Measurements from ENCODE around the gene SH3RF2. TPM values are rescaled to one million over a fixed set of nuclear protein-coding genes. Genes with fewer than 3 reads are reported as not detected.
A peak's percentile ranks its signal among the peaks of the same experiment; 100 is the strongest.

Gene SH3RF2
- total RNA-seq, 4 donors from 2014 or later = 0.26 to 4.1 (median 1.8) TPM

DNA sequence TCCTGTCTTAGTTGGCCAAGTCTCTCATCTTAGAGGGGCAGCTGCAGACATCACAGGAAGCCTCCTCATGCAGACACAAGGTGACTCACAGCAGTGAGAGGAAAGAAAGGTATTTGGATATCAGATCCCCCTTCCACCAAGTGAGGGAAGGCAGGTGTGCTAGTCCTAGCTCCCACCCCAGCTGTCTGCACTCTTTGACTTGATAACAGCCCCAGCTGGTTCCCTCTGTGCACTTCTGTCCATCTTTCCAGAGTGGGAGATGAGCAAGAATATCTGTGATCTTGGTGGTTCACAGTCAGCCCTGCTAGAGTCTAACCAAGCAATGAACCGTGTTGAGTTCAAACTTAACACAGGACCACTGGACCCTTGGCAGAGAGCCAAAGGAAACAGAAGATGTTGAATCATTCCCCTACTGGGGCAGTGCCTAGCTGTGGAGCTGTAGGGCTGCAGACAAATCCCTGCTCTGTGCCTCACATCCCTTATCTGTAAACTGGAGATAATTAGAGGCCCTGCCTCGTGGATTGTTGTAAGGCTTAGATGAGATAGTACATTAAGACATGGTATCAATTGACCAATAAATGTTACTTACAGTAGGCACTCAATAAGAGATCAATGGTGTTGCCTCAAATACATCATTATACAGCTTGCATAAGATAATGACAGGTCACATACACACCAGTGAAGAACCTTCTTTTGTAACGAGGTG lies 39.1 kb downstream of the SH3RF2 start:
- H3K27ac ChIP-seq = no peak overlapping the region
- peak in 1 of 2 donors; percentile 13 for DNase-seq
- H3K4me3 ChIP-seq = no peak overlapping the region
- intact Hi-C loops (cut with DNase I; ENCODE audit: low total_unique reads) = no loop called here
- H3K36me3 ChIP-seq = no peaks in the 10 kb centered on the region
- H3K9me3 ChIP-seq = no peaks in the 10 kb centered on the region
- H3K4me1 ChIP-seq = no peaks in the 10 kb centered on the region
- H3K27me3 ChIP-seq = no peaks in the 10 kb centered on the region
- no peak for TF ChIP-seq POLR2A (IDR thresholded peaks at IDR 0.05)
- TF ChIP-seq, protein P1, sequence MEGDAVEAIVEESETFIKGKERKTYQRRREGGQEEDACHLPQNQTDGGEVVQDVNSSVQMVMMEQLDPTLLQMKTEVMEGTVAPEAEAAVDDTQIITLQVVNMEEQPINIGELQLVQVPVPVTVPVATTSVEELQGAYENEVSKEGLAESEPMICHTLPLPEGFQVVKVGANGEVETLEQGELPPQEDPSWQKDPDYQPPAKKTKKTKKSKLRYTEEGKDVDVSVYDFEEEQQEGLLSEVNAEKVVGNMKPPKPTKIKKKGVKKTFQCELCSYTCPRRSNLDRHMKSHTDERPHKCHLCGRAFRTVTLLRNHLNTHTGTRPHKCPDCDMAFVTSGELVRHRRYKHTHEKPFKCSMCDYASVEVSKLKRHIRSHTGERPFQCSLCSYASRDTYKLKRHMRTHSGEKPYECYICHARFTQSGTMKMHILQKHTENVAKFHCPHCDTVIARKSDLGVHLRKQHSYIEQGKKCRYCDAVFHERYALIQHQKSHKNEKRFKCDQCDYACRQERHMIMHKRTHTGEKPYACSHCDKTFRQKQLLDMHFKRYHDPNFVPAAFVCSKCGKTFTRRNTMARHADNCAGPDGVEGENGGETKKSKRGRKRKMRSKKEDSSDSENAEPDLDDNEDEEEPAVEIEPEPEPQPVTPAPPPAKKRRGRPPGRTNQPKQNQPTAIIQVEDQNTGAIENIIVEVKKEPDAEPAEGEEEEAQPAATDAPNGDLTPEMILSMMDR (IDR thresholded peaks at IDR 0.05) = no peak

DNA sequence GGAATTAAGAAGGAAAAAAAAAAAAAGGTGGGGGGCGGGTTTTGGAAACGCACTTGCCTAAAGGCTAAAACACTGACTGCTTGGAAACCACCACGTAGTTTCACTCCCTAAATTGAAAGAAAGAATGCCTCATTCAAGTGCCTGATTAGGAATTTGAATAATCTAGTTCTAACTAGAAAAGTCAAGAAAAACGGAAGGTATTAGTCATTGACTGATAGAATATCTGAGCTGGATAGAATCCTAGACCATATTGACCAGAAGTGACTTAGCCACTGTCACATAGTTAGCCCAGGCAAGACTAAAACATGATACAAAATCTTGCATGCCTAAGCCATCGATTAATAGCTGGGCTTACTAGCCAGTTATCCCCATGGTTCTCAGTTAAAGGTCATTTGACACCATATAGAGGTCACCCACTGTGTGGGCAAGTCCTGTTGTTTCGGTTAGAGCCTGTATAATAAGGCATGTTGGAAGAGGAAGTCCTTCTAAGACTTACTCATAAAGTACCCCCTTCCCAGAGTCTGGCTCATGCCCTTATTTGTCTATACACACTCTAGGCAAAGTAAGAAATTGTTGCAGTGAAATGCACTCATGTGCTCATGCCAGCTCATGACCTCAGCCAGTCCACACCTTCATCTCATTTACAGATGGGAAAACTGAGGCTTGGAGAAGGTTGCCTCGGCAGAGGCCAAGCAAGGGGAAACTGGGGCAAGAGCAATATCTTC lies 40.2 kb downstream of the SH3RF2 start:
- TF ChIP-seq, protein P1 (IDR thresholded peaks at IDR 0.05) = no peak
- no peak for TF ChIP-seq POLR2A (IDR thresholded peaks at IDR 0.05)
- H3K9me3 ChIP-seq = no peaks in the 10 kb centered on the region
- no peaks in the 10 kb centered on the region for H3K36me3 ChIP-seq
- H3K4me3 ChIP-seq = no peak overlapping the region
- intact Hi-C loops (cut with DNase I; ENCODE audit: low total_unique reads) = no loop called here
- no peak for DNase-seq
- no peak overlapping the region for H3K27ac ChIP-seq
- no peaks in the 10 kb centered on the region for H3K27me3 ChIP-seq
- H3K4me1 ChIP-seq = no peaks in the 10 kb centered on the region

DNA sequence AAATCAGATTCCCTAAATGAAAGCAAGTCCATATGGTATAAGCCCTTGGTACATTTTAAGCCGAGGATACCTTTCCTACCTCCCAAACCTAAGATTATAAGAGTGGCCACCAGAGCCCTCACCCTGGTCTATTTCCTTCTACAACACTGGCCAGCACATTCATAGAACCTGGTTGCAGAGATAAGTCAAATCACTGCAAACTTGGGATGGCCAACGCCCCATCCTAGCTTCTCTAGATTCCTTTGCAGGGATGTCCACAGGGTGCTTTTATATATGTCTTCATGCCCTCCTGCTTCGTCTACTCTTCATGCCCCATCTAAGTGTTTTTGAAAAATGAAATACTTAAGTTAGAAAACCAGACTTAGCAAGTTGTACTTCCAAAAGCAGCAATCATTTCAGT lies 41.8 kb downstream of the SH3RF2 start:
- Histone ChIP-seq H3K27ac (no peak overlapping the region), H3K36me3 (no peaks in the 10 kb centered on the region), H3K9me3 (no peaks in the 10 kb centered on the region), H3K27me3 (no peaks in the 10 kb centered on the region), H3K4me3 (no peak overlapping the region), H3K4me1 (no peaks in the 10 kb centered on the region)
- DNase-seq = no peak
- no peak for TF ChIP-seq POLR2A (IDR thresholded peaks at IDR 0.05)
- TF ChIP-seq, protein P1 (IDR thresholded peaks at IDR 0.05) = no peak
- intact Hi-C loops (cut with DNase I; ENCODE audit: low total_unique reads) = no loop called here

DNA sequence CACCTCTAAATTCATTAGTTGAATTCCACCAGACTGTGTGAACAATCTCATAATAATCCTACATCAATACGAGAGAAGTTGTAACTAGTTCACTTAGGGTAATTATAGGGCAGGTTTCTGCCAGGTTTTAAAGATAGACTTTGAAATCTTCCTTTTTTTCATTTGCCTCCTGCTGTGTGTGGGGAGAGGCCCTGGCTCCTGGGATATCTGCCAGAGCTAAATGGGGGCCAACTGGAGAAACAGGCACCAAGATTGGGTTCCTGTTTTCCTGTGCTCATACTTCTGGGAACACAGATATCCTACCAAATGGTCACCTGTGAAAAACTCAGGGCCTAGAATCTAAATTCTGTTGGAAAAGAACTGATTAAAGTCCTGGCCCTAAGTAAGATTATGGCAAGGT lies 42.3 kb downstream of the SH3RF2 start:
- Histone ChIP-seq H3K36me3 (no peaks in the 10 kb centered on the region), H3K9me3 (no peaks in the 10 kb centered on the region), H3K27me3 (no peaks in the 10 kb centered on the region), H3K4me1 (no peaks in the 10 kb centered on the region), H3K4me3 (no peak overlapping the region), H3K27ac (no peak overlapping the region)
- TF ChIP-seq POLR2A (IDR thresholded peaks at IDR 0.05) = no peak
- TF ChIP-seq, protein P1 (IDR thresholded peaks at IDR 0.05) = no peak
- intact Hi-C loops (cut with DNase I; ENCODE audit: low total_unique reads) = no loop called here
- no peak for DNase-seq

Measured in uterus (tissue), 4 donors.